Activated naive CD8-positive, alpha-beta T cell (primary cell): Measurements from ENCODE around the gene BTBD2.

ENCODE experiments used
- H3K27ac Mint-ChIP-seq: one replicate; pipeline ENCODE4 v1.8.0; 2021; ENCODE audit warnings: mixed read lengths
- H3K27me3 Mint-ChIP-seq: one replicate; pipeline ENCODE4 v1.8.0; 2021; ENCODE audit warnings: mixed read lengths
- H3K36me3 Mint-ChIP-seq: one replicate; pipeline ENCODE4 v1.8.0; 2021; ENCODE audit warnings: mixed read lengths
- H3K4me1 Mint-ChIP-seq: one replicate; pipeline ENCODE4 v1.8.0; 2021; ENCODE audit warnings: low read depth, mixed read lengths
- H3K4me3 Mint-ChIP-seq: one replicate; pipeline ENCODE4 v1.8.0; 2021; ENCODE audit warnings: mild to moderate bottlenecking, mixed read lengths
- H3K9me3 Mint-ChIP-seq: one replicate; pipeline ENCODE4 v1.8.0; 2021; ENCODE audit warnings: low read depth, mixed read lengths

BTBD2 gene

DNA sequence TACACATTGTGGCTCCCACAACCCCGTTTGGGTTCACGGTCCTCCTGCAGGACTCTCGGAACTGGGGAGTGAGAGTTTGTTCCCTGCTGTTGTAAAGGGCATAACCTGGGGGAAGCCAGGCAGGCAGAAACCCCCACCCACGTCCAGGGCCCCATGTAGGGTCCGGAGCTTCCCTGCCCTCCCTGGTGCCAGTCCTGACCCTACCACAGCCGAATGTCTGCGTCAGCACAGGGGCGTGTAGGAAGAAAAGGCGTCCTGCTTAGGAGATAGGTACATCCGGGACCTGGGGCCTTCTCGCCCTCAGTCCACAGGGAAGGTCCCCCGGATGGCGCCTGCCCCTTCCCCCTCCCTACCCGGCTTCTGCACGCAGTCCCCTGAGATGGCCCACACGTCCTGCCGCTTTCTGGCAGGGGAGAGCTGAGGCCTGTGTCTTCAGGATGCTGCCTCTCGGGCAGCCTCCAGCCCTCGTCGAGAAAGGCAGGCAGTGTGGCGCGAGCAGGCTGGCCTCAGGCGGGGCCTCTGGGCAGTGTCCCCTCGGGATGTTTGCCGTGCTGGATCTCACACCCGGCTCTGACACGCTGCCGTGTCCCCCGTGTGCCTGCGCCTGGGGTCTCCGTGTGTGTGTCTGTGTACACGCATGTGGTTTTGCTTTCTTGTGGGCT lies 55.5 kb downstream of the BTBD2 start:
- Mint-ChIP-seq H3K27ac (no peak overlapping the region), H3K27me3 (no peaks in the 10 kb centered on the region), H3K4me1 (peaks cover 12% of the 10 kb centered on the region), H3K9me3 (no peaks in the 10 kb centered on the region), H3K4me3 (no peak overlapping the region), H3K36me3 (no peaks in the 10 kb centered on the region)

DNA sequence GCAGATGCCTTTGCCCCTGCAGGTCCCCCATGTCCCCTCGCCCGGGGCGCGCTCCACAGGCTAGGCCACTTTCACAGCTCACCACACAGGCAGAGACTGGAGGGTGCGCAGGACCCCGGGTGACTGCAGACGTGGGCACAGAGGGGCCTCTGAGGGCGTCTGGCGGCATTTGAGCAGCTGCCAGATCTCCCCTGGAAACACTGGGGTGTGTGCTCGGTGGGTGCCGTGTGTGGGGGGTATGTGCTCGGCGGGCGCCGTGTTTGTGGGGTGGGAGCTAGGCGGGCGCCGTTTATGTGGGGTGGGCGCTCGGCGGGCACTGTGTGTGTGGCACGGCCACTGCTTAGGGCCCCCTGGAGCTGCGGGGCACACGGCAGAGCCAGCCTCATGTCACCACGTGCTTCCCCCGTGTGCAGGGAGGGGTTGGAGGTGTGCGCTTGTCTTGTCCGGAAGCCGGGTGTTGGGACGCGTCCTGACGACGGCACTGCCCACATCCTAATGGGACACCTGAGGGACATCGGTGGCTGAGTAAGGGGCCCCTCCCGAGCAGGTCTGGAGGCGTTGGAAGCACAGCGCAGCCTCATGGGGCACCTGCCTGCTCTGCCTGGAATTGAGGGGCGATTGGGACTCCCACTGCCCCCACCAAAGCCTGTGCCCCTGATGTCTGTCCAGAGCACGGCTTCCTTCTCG lies 57.8 kb downstream of the BTBD2 start:
- Mint-ChIP-seq H3K27ac (no peak overlapping the region), H3K36me3 (no peaks in the 10 kb centered on the region), H3K4me1 (peaks cover 12% of the 10 kb centered on the region), H3K9me3 (no peaks in the 10 kb centered on the region), H3K4me3 (no peak overlapping the region), H3K27me3 (no peaks in the 10 kb centered on the region)

DNA sequence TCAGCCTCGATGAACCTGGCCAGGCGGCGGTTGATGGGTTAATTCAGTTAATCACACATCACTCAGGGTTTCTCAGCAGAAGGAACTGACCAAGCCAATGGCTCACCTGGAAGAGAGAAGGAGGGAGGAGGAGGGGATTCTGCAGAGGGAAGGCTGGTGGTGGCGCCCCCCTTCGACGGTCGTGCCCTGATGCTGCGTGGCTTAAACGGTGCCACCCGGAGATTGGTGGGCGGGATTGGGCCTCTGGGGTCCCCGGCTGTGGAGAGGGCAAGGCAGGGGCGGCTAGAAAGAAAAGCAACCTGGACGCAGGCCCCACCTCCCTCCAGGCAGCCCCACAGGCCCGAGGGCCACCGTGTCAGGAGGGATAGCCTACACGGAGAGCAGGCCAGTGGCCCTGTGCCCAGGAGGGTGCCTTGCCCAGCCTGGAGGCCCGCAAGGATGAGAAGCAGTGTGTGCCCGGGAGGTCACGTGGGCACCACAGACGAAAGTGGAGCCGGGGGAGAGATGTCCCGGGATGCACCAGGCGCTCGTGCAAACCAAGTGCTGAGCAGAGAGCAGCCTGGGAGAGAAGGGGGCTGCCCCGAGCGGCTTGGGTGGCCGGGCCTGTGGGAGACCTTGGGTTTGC lies 58.5 kb downstream of the BTBD2 start:
- Mint-ChIP-seq H3K4me1 (peaks cover 13% of the 10 kb centered on the region), H3K9me3 (no peaks in the 10 kb centered on the region), H3K36me3 (no peaks in the 10 kb centered on the region), H3K27me3 (no peaks in the 10 kb centered on the region), H3K4me3 (no peak overlapping the region), H3K27ac (no peak overlapping the region)

DNA sequence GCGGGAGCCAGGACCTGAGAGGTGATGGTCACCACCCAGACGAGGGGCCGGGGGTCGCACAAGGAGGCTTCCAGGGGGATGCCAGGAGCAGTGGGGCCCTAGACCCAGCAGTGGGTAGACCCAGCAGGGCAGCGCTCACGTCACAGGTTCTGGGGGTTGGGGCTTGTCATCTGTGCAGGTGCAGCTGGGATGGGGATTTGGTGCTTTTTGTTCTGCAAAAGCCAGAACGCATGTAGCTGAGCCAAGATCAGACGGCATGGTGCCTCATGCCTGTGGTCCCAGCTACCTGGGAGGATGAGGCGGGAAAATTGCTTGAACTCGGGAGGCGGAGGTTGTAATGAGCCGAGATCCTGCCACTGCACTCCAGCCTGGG lies 59.4 kb downstream of the BTBD2 start:
- H3K9me3 Mint-ChIP-seq, result no peaks in the 10 kb centered on the region
- no peak overlapping the region for H3K4me3 Mint-ChIP-seq
- H3K27me3 Mint-ChIP-seq, result no peaks in the 10 kb centered on the region
- no peak overlapping the region for H3K27ac Mint-ChIP-seq
- H3K36me3 Mint-ChIP-seq, result no peaks in the 10 kb centered on the region
- peaks cover 15% of the 10 kb centered on the region for H3K4me1 Mint-ChIP-seq

DNA sequence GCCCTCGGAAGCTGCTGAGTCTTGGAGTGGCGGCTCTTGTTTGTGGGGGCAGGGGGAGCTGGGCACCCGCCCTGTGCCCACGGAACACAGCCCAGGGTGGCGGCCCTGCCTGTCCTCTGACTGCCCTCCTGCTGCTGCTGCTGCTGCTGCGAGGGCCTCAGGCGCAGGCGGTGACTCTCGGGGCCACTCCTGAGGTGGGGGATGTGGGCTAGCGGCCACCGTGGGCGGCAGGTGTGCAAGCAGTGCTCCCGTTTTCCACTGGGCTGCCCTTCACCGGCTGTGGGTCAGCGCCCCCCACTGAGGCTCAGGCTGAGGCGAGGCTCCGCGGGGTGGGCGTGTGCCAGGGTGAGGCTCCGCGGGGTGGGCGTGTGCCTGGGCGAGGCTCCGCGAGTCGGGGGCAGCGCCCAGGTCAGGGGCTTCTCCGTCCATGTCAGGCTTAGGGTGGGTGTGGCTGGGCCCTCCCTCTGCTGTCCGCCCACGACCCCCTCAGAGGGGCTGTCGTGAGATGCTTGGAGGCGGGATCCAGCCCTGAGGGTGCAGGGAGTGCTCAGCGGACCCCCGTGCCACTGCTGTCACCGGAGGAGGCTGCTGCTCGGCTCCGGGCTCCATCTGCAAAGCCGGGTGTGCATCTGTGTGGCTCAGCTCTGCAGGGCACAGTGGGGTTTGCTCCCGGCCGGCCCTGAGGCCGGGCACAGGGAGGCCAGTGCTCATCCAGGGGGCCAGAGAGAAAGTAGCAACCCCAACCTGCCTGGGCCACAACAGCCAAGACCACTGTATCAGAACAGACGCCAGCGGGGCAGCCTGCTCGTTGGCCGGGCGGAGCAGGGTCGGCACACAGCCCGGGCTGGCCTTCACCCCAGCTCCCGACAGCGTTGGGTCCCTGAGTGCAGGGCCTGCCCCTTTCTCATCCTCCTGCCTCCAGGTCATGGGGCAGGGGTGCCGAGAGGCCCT lies 60.1 kb downstream of the BTBD2 start:
- H3K27me3 Mint-ChIP-seq, result no peaks in the 10 kb centered on the region
- H3K4me3 Mint-ChIP-seq, result no peak overlapping the region
- H3K36me3 Mint-ChIP-seq, result no peaks in the 10 kb centered on the region
- H3K4me1 Mint-ChIP-seq, result peaks cover 13% of the 10 kb centered on the region
- H3K9me3 Mint-ChIP-seq, result no peaks in the 10 kb centered on the region
- H3K27ac Mint-ChIP-seq, result no peak overlapping the region

DNA sequence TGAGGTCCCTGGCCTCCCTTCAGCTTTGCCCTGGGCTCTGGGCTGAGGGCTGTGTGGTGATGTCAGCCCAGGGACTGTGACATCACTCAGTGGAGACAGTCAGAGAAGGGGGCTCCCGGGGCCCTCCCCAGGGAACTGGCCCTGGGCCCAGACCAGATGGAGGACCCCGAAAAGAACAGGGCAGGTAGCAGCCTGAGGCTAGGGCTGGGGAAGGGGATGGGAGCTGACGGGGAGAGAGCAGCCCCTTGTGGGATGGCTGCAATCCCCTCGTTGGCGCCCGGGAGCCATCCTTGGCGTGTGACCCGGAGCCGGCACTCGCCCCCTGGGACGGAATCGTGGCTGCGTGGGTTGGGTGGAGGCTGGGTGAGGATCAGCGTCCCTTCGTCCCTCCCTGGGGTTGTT lies 61.0 kb downstream of the BTBD2 start:
- Mint-ChIP-seq H3K36me3 (no peaks in the 10 kb centered on the region), H3K27me3 (no peaks in the 10 kb centered on the region), H3K9me3 (no peaks in the 10 kb centered on the region), H3K27ac (no peak overlapping the region), H3K4me1 (peaks cover 14% of the 10 kb centered on the region), H3K4me3 (no peak overlapping the region)

DNA sequence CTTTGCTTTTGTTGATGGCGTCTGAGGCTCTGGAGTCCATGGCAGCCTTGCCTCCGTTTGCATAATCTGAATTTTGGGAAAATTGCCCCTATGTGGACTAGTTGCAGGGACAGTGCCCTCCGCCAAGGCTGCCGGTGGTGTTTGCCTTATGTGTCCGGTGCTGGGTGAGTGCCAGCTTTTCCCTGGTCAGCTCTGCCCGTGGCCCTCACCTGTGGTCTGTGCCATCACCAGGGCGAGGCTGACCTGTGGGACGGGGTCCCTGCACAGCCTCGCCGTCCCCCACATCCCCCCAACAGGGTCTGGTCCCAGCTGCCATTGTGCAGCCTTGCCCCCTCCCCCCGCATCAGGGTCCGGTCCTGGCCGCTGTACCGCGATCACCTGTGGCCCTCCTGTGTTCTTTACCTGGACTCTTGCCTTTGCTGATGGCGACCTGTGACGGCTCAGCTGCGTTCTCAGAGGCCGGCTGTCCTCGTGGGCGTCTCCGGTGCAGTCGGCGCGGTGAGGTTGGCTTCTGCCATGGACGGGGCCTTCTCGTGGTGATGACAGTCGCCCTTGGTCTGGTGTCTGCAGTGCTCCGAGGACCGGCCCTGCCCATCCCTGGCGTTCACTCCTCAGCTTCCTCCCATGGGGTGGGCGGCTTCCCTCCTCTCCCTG lies 61.9 kb downstream of the BTBD2 start:
- Mint-ChIP-seq H3K9me3 (no peaks in the 10 kb centered on the region), H3K27me3 (no peaks in the 10 kb centered on the region), H3K36me3 (no peaks in the 10 kb centered on the region), H3K4me3 (no peak overlapping the region), H3K4me1 (peaks cover 17% of the 10 kb centered on the region), H3K27ac (no peak overlapping the region)

DNA sequence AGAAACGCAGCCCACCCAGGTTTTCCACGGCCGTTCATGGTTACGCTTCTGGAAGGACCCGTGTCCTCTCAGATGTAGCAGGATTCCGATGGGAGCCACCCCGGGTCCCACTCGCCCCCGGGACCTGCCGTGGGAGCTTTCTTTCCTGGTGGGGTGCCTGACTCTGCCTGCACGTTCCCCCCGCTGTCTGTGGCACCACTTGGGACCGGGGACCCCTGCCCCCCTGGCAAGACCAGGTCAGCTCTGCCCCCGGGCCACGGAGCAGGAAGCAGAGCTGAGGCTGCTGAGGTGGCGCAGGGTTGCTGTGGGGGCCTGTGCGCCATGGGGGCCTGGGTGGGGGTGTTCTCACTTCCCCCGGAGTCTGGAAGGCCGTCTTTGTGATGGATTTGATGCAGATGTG lies 62.5 kb downstream of the BTBD2 start:
- no peaks in the 10 kb centered on the region for H3K9me3 Mint-ChIP-seq
- no peaks in the 10 kb centered on the region for H3K27me3 Mint-ChIP-seq
- H3K4me3 Mint-ChIP-seq, result no peak overlapping the region
- no peaks in the 10 kb centered on the region for H3K36me3 Mint-ChIP-seq
- peaks cover 19% of the 10 kb centered on the region for H3K4me1 Mint-ChIP-seq
- no peak overlapping the region for H3K27ac Mint-ChIP-seq

DNA sequence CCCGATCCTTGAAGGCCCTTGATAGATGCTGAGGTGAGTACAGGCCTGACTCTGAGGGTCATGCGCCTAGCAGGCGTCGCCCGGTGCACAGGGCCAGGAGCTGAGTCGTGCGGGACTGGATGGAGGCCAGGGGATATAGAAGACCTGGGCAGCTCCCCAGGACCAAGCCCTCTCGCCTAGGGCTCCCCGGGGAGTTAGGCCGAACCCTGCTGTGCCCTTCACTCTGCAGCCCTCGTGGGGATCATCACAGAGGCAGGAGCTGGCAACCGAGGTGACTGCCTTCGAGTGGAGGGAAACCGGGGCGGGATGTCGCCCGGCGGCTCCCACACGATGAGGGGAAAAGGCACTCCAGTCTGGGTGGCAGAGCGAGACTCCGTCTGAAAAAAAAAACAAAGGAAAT lies 62.9 kb downstream of the BTBD2 start:
- Mint-ChIP-seq H3K4me1 (peaks cover 19% of the 10 kb centered on the region), H3K9me3 (no peaks in the 10 kb centered on the region), H3K36me3 (no peaks in the 10 kb centered on the region), H3K27ac (no peak overlapping the region), H3K4me3 (no peak overlapping the region), H3K27me3 (no peaks in the 10 kb centered on the region)

DNA sequence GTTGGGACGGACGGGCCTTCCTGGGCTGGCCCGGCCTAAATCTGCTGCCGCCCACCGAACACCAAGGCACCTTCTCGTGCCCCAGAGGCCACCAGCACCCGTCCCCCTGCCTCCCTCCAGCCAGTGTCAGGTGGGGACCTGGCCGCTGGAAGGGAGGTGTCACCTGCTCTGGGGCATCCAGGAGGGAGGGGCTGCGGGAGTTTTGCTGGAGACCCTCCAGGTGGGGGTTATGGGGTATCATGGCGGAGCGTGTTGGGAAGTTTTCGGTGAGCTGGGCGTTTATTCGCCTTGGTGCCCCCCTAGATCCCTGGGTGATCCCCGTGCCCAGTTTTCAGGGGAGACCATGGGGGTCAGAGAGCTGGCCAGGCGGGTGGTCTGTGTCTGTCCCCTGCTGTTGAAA lies 64.9 kb downstream of the BTBD2 start:
- Mint-ChIP-seq H3K4me3 (no peak overlapping the region), H3K9me3 (no peaks in the 10 kb centered on the region), H3K4me1 (peaks cover 22% of the 10 kb centered on the region), H3K27ac (no peak overlapping the region), H3K36me3 (no peaks in the 10 kb centered on the region), H3K27me3 (no peaks in the 10 kb centered on the region)

DNA sequence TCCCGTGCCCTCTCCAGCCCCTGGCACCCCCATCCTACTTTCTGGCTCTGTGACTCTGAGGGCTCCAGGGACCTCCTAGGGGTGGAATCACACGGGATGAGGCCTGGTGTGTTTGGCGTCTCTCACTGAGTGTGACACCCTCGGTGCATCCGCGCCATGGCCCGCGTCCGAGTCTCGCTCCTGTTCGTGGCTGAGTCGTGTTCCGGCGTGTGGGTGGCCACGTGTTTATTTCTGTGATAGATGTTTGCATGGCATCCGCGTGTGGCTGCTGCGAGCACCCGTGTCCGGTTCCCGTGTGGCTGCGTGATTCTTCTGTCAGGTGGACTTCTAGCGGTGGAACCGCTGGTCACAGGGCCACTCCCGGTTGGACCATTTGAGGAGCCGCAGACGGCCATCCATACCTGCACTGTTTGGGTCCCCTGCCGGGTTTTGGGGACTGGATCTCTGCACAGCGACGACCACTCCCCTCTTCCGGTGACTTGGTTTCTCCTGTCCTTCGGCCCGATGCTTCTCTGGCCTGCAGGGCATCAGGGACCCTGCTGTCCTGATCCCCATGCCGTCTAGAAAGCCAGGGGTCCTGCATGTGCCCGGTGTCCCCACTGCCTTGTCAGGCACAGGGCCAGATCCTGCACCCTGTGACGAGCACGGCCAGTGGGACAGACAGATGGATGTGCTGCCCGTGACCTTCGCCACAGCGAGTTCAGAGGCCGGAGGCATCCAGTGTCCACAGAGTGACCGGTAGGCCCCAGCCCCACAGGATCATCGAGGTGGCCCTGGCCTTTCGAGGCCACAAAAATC lies 66.0 kb downstream of the BTBD2 start:
- Mint-ChIP-seq H3K36me3 (no peaks in the 10 kb centered on the region), H3K4me1 (peaks cover 20% of the 10 kb centered on the region), H3K27me3 (no peaks in the 10 kb centered on the region), H3K27ac (no peak overlapping the region), H3K4me3 (no peak overlapping the region), H3K9me3 (no peaks in the 10 kb centered on the region)

DNA sequence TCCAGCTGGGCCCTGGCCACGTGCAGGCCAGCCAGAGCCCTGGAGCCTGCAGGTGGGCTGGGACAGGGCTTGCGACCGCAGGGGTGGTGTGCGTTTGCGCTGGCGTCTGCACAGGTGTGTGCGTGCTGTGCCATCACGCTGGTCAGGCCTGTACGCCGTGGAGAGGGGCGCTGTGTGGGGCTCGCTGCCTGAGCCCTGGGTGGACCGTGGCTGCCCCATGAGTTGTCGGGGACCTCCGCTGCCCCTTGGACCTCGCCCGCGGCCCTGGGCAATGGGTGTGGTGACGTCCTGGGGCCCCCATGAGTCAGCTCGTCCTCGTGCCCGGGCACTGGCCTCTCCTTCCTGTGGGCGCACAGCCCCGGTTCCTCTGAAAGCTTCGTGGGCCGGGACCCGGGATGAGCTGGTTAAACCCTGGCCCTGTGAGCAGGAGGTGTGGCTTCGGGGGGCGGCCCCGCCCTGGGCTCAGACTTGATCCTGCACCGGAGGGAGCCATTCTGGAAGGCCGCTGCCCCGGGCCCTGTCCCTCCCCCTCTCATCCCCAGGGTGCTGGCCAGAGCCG lies 67.8 kb downstream of the BTBD2 start:
- Mint-ChIP-seq H3K27ac (no peak overlapping the region), H3K27me3 (no peaks in the 10 kb centered on the region), H3K4me3 (no peak overlapping the region), H3K36me3 (no peaks in the 10 kb centered on the region), H3K9me3 (no peaks in the 10 kb centered on the region), H3K4me1 (peaks cover 33% of the 10 kb centered on the region)

DNA sequence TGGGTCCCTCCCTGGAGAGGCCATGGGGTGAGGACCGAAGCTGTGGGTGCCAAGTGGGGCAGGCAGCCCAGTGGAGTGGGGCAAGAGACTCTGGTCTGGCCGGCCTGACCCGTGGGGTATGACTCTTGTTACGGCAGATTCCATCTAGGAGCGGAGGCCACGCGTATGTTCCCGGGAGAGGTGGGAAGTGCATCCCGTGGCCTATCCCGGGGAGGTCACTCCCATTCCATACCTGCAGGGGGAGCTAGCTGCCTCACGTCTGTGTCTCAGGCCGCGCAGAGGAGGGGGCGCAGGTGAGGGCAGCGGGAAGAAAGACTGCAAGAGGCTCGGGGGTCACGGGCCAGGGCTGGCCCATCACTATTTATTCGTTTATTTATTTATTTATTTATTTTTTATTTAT lies 69.6 kb downstream of the BTBD2 start:
- no peaks in the 10 kb centered on the region for H3K27me3 Mint-ChIP-seq
- H3K4me3 Mint-ChIP-seq, result no peak overlapping the region
- H3K4me1 Mint-ChIP-seq, result peaks cover 31% of the 10 kb centered on the region
- no peaks in the 10 kb centered on the region for H3K9me3 Mint-ChIP-seq
- H3K27ac Mint-ChIP-seq, result peak overlapping the region; percentile 41
- no peaks in the 10 kb centered on the region for H3K36me3 Mint-ChIP-seq
